NB4 (cell line): ENCODE measurements around the gene GPR146.

ENCODE experiments used
- DNase-seq: peaks from one replicate; pipeline ENCODE4 v3.0.0; 2010; ENCODE audit warnings: low read depth
- H3K4me3 ChIP-seq: one replicate; pipeline ENCODE4 v1.5.1; 2011; ENCODE audit warnings: mild to moderate bottlenecking, low read depth, low read length, moderate library complexity
- MAX ChIP-seq: IDR thresholded peaks from 2 replicates; pipeline ENCODE4 v1.6.1; 2011; ENCODE audit warnings: low read depth, low read length
- MYC ChIP-seq: IDR thresholded peaks from 2 replicates; pipeline ENCODE4 v1.6.1; 2011; ENCODE audit warnings: low read depth, low read length
- POLR2A ChIP-seq: IDR thresholded peaks from 2 replicates; pipeline ENCODE4 v1.6.1; 2011; ENCODE audit warnings: mild to moderate bottlenecking; ENCODE audit not compliant: insufficient read length; ENCODE audit errors: extremely low read depth
- TF ChIP-seq, protein P1 (sequence below): IDR thresholded peaks from one replicate; pipeline ENCODE4 v1.5.1; 2012; ENCODE audit warnings: low read depth, low read length

The GPR146 gene

GRCh38 chr7:1103009-1103788 lies 58.9 kb downstream of the GPR146 start:
- DNase-seq: no peak
- no peak overlapping the region for H3K4me3 ChIP-seq
- no peak for TF ChIP-seq MYC
- TF ChIP-seq, protein P1, sequence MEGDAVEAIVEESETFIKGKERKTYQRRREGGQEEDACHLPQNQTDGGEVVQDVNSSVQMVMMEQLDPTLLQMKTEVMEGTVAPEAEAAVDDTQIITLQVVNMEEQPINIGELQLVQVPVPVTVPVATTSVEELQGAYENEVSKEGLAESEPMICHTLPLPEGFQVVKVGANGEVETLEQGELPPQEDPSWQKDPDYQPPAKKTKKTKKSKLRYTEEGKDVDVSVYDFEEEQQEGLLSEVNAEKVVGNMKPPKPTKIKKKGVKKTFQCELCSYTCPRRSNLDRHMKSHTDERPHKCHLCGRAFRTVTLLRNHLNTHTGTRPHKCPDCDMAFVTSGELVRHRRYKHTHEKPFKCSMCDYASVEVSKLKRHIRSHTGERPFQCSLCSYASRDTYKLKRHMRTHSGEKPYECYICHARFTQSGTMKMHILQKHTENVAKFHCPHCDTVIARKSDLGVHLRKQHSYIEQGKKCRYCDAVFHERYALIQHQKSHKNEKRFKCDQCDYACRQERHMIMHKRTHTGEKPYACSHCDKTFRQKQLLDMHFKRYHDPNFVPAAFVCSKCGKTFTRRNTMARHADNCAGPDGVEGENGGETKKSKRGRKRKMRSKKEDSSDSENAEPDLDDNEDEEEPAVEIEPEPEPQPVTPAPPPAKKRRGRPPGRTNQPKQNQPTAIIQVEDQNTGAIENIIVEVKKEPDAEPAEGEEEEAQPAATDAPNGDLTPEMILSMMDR: no peak
- no peak for TF ChIP-seq MAX
- TF ChIP-seq POLR2A: no peak

DNA sequence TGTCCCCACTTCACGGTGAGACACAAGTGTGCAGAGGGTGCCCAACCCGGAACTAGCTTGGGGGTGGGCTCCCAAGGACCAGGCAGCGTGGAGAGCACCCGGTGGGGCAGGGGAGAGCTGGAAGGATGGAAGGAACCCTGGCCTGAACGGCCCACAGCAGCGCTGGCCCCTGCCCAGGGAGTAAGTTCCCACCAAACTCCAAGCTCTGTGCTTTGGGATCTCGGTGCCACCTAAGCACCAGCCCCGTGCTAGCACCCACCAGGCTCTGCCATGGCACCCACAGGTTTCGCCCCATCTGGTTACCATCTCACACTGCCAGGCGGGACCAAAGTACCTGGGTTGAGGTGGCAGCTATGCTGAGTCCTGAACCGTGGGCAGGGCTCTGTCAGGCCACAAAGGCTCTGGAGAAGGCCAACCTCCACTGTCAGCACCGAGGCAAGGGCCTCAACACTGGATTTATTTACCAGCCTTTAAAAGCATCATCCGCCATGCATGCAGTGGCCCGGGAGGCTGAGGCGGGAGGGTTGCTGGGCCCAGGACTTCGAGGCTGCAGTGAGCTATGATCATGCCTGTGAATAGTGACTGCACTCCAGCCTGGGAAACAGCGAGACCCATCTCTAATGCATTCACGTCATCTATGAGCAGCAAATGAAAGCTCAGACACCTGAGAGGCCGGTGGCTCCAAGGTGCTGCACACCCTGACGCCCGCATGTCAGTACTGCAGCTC lies 59.6 kb downstream of the GPR146 start:
- H3K4me3 ChIP-seq: no peak overlapping the region
- no peak for DNase-seq
- no peak for TF ChIP-seq MYC
- TF ChIP-seq, protein P1: no peak
- TF ChIP-seq POLR2A: no peak
- no peak for TF ChIP-seq MAX

GRCh38 chr7:1104516-1105179 lies 60.3 kb downstream of the GPR146 start:
- no peak overlapping the region for H3K4me3 ChIP-seq
- no peak for TF ChIP-seq MYC
- TF ChIP-seq POLR2A: no peak
- TF ChIP-seq MAX: no peak
- TF ChIP-seq, protein P1: no peak
- DNase-seq: no peak

GRCh38 chr7:1105189-1105588 lies 60.8 kb downstream of the GPR146 start:
- no peak overlapping the region for H3K4me3 ChIP-seq
- TF ChIP-seq MAX (no peak), MYC (no peak), POLR2A (no peak)
- TF ChIP-seq, protein P1: no peak
- no peak for DNase-seq

DNA sequence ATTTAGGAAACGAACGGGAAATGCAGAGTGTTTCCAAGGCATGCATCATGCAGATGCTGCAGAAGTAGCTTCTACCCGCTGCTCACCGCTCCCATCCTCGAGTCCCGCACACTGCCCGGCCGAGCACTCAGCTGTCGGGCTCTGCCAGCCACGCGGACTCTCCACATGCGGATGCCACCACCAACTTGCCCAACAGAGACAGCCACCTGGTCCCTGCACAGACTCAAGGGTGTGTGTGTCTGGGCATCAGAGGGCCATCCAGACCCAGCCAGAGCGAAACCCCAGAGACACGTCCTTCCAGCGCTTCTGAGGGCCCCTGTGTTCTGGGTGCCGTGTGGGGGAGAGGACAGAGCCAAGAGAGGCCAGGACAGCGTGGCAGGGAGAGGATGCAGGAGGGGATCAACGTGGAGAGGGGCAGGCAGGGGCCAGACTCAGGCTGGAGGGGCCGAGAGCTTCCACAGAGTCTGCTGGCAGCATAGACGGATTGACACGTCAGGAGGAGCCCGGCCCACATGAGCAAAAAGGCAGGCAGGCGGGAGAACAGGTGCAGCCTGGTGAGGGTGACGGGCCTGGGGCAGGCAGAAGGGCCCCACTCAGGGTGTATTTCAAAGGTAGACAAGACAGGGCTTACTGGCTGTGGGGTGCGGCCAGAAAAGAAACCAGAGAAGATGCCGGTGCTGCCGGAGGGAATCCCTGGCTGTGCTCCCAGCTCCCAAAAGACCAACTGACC lies 61.9 kb downstream of the GPR146 start:
- no peak overlapping the region for H3K4me3 ChIP-seq
- no peak for TF ChIP-seq MAX
- no peak for DNase-seq
